HG03342 (cell line): Measurements from ENCODE around the gene MGP.
A peak's percentile ranks its signal among the peaks of the same experiment; 100 is the strongest.

Experiments
- ATAC-seq: cut with Tn5 transposase; IDR thresholded peaks from one replicate; pipeline ENCODE4 v1.9.1; 2021; ENCODE audit warnings: mild to moderate bottlenecking, moderate library complexity; ENCODE audit not compliant: unreplicated experiment

Gene MGP

DNA sequence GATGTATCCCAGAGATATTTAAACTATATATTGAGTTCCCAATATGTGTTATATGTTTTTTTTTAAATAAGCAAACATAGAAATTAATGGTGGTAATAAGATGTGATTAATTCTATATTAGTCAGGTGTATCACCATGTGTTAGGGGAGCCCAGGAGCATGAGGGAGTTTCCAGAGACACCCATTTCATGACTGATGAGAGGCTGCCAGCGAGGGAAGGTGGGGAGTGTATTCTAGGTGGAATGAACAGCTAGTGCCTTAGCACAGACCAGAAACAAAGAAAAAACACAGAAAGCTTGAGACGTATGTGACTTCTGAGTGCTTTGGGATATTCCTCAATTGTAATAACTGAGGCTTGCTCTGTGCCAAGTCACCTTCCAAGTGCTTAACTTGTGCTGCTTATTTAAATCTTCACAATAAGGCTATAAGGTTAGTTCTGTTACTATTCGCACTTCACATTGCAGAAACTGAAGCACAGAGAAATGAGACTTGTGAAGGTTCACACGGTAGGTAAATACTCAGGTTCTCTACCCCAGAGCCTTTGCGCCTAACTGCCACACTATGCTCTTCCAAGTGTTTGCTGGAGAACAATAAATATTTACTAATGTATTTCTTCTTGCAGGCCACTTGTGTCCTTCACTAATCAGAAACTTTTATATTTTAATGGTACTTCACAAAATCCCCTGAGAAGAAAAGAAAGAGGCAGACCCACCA lies 17.9 kb upstream of the MGP start:
- no peak for ATAC-seq

DNA sequence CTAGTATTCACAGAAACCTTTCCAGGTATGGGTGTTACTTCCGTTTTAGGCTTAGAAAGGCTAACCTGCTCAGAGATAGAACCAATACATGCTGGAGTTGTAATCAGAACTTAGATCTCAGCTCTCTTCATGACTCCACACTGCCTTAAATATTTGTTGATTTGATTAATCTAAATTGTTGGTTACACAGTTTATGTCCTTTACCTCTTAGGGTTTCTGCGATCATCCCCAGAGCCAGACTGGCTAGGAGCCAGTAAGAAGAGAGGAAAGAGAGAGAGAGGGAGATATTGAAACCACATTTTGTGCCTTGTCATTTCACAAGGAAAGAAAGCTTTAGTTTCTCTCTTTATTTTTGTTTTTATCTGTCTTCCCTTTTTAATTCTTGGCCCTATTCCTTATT lies 16.8 kb upstream of the MGP start:
- no peak for ATAC-seq

- ATAC-seq = no peak
These were observed 15.5 kb upstream of the MGP start for GRCh38 chr12:14901228-14901562.

- no peak for ATAC-seq
These were observed 15.0 kb upstream of the MGP start for GRCh38 chr12:14900521-14901227.

GRCh38 chr12:14896521-14897169 lies 11.0 kb upstream of the MGP start:
- ATAC-seq = no peak

GRCh38 chr12:14893506-14894250 lies 8.0 kb upstream of the MGP start:
- ATAC-seq = no peak

GRCh38 chr12:14892726-14893505 lies 7.3 kb upstream of the MGP start:
- no peak for ATAC-seq

GRCh38 chr12:14890701-14891100 lies 5.0 kb upstream of the MGP start:
- ATAC-seq = no peak

DNA sequence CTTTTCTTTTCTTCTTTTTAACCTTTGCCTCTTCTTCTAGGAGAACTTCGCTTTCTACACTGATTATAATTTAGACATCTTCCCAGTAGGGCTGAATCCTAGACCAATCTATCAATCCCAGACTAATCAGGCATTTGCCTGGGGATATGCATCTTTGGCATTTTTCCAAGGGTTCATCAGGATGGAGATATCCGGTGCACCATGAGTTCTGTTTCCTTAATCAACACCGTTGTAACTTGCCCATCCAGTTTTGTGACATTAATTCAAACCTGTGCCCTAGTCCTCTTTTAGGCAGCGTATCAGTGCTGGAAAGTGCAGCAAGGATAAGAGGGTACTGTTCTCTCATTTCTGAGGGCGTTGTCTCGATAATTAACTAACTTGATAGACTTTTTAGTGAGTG lies 617 bp upstream of the MGP start:
- no peak for ATAC-seq

DNA sequence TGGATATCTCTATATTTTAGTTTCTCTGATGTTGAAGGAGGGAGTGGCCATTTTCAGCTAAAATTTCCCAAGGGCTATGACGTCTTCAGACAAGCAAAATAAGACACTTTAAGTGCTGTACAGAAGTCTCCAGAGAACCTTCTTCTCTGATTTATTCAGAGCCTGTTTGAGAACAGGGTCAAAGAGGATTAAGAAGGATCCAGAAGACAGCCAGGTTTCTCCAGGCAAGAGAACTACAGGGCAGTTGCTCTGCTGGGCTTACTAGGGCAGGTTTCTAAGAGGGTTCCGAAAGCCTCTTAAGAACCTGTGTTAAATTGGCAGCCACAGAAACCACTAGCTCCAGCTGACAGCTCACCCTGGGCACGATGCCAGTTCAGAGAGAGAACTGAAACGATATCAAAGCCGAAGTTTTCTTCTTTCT lies 1.2 kb downstream of the MGP start:
- ATAC-seq = peak; percentile 97

DNA sequence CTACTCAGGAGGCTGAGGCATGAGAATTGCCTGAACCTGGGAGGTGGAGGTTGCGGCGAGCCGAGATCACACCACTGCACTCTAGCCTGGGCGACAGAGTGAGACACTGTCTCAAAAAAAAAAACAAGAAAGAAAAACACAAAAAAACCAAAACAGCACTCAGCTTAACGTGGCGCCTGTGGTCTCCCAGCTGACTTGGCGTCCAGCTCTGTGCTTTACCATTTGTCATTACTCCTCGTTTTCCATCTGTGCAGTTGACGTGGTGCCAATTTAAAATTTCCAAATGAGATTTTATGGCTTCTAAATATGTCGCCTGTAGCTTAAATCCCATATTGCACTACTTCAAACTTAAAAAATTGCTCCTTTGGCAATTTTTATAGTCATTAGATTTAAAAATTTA lies 2.0 kb downstream of the MGP start:
- no peak for ATAC-seq

DNA sequence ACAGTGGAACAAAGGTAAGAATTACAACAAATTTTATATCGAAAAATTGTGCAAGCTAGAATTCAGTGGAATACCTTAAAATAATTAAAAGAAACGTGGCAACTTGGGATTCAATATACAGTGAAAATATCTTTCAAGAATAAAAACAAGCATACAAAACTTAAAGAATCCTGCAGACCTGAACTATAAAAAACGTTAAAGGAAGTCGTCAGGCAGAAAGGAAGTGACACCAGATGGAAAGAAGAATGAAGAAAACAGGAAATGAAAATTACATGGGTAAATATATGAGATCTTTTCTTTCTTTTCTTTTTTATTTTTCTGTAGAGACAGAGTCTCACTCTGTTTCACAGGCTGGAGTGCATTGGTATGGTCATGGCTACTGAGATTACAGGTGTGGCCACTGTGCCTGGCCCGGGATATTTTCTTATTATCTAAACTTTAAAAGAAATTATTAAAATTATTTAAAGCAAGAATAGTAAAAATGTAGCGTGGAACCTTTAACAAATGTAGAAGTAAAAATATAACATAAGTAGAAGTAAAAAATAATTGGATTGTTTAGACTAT lies 4.7 kb downstream of the MGP start:
- no peak for ATAC-seq

DNA sequence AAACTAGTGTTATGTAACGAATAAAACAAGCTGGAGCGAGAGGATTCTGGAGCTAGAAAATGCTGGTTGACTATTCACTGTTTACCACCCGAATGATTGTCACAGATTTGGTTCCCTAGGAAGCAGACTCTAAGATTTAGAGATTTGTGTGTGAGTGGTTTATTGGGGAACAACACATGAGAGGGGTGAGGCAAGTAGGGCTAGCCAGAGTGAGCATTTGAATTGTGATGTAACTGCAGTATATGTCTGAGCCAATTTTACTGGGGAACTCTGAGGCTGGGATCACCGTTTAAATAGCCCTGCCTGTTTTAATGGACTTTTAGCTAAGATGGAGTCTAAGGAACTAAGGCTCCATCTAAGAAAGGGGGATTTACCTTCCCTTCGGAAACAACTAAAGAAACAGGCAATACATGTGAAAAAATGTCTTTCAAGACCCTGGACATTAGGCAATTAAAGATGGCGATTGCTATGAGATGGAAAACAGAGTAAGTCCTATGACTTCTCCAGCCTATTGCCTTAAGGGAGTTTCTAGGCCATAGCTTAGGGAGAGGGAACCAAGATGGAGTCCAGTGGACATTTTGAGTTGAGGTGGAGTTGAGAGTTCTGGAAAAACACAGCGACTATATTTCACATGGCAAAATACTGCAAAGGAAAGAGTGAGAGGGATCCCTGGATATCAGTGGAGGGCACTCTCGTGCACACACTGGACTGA lies 6.3 kb downstream of the MGP start:
- no peak for ATAC-seq

GRCh38 chr12:14878488-14878887 lies 7.2 kb downstream of the MGP start:
- no peak for ATAC-seq

GRCh38 chr12:14876833-14877232 lies 8.8 kb downstream of the MGP start:
- ATAC-seq = no peak

GRCh38 chr12:14874882-14875281 lies 10.8 kb downstream of the MGP start:
- ATAC-seq = no peak

DNA sequence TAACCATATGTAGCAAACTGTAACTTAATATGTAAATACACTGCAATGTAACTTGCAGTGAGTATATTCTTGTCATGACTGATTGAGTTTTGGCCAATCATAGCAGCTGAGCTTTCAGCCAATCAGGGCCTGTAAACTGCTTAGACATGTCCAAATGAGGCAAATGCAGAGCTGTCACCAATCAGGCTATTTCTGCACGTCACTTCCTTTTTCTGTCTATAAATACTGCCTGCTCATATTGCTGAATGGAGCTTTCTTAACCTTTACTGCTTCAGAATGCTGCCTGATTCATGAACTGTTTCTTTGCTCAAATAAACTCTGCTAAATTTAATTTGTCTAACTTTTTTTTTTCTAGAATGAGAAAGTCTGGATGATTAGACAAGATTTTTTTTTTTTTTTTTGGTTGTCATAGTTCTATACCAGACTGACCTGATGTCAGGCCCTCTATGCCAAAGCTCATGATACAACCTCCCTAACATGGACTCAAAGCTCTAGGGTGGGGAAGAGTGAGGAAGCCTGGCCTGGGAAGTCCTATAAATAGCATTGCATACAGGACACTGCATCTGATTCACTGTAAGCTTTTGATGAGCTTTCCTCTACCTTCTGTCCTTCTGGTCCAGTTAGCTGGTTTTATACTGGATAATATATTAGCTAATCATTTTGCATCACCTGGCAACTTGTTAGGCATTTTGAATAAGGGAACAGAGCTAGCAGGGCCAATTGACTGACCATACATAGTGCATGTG lies 12.0 kb downstream of the MGP start:
- no peak for ATAC-seq

GRCh38 chr12:14871886-14872285 lies 13.8 kb downstream of the MGP start:
- ATAC-seq = no peak

- ATAC-seq = no peak
These were observed 14.4 kb downstream of the MGP start for GRCh38 chr12:14871247-14871646.
